ENCODE results near the gene PIP5K1B.

The PIP5K1B gene

DNA sequence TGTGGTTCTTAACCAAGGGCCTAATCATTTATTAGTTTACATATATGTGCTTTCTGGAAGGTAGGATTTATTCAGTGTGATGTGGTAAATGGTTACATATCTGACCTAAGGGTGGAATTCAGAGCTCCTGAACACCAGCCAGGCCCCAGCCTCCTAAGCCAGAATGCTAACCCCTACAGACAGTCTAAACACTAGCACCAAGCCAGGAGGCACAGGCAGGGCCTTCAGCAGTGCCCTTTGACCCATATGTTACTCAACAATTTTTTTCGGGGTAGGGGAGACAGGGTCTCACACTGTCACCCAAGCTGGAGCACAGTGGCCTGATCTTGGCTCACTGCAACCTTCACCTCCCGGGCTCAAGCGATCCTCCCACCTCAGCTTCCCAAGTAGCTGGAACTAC lies 268.6 kb downstream of the PIP5K1B start:
- no peak overlapping the region for H3K4me2 ChIP-seq (ENCODE audit: low read depth, low read length)
- H3K27me3 ChIP-seq (replicated peaks; ENCODE audit: insufficient read depth, low read length), result no peaks in the 10 kb centered on the region
- no peak overlapping the region for H3K9ac ChIP-seq (ENCODE audit: low read length)
- no peaks in the 10 kb centered on the region for H3K4me1 ChIP-seq (ENCODE audit: low read length)
- H3K9me2 ChIP-seq (replicated peaks; ENCODE audit: insufficient read depth, low read length), result no peaks in the 10 kb centered on the region
- no peaks in the 10 kb centered on the region for H3F3A ChIP-seq (ENCODE audit: insufficient read depth, low read length)
- DNase-seq, result no peak
- H3K27ac ChIP-seq (ENCODE audit: low read length), result no peak overlapping the region
- no peaks in the 10 kb centered on the region for H3K79me2 ChIP-seq (ENCODE audit: low read length)
- TF ChIP-seq, protein P1, sequence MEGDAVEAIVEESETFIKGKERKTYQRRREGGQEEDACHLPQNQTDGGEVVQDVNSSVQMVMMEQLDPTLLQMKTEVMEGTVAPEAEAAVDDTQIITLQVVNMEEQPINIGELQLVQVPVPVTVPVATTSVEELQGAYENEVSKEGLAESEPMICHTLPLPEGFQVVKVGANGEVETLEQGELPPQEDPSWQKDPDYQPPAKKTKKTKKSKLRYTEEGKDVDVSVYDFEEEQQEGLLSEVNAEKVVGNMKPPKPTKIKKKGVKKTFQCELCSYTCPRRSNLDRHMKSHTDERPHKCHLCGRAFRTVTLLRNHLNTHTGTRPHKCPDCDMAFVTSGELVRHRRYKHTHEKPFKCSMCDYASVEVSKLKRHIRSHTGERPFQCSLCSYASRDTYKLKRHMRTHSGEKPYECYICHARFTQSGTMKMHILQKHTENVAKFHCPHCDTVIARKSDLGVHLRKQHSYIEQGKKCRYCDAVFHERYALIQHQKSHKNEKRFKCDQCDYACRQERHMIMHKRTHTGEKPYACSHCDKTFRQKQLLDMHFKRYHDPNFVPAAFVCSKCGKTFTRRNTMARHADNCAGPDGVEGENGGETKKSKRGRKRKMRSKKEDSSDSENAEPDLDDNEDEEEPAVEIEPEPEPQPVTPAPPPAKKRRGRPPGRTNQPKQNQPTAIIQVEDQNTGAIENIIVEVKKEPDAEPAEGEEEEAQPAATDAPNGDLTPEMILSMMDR (IDR thresholded peaks at IDR 0.05; ENCODE audit: low read length), result no peak
- TF ChIP-seq EZH2phosphoT487 (IDR thresholded peaks at IDR 0.05; ENCODE audit: low read length) (no peak), EZH2 (optimal IDR thresholded peaks at IDR 0.05; ENCODE audit: low read depth, low read length) (no peak)
- no peak overlapping the region for H2AFZ ChIP-seq (ENCODE audit: low read length)
- no peaks in the 10 kb centered on the region for H3K36me3 ChIP-seq (replicated peaks; ENCODE audit: insufficient read depth, low read length)
- H3K4me3 ChIP-seq (ENCODE audit: low read length), result no peak overlapping the region
- H3K9me3 ChIP-seq (replicated peaks; ENCODE audit: insufficient read depth, low read length), result no peaks in the 10 kb centered on the region
- H4K20me1 ChIP-seq (ENCODE audit: insufficient read depth, low read length), result no peaks in the 10 kb centered on the region

DNA sequence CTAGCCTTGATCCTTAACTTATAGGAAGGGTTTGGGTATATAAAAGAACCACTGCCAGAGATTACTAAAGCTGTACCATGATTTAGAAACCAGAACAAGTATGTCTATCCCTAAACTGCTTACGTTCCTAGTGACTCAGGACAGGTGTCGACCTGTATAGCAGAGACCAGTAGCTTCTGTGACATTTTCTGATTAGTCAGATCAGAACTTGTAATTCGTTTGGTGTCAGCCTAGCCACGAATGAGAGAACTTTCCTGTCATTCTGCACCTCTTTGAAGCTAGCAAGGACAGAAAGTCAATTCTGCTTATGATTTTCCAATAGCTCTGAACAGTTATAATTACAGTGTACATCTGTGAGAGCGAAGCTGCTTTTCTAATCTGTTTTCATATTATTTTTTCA lies 269.4 kb downstream of the PIP5K1B start:
- no peaks in the 10 kb centered on the region for H3K9me3 ChIP-seq (replicated peaks; ENCODE audit: insufficient read depth, low read length)
- no peak overlapping the region for H3K4me2 ChIP-seq (ENCODE audit: low read depth, low read length)
- no peaks in the 10 kb centered on the region for H3F3A ChIP-seq (ENCODE audit: insufficient read depth, low read length)
- no peaks in the 10 kb centered on the region for H3K9me2 ChIP-seq (replicated peaks; ENCODE audit: insufficient read depth, low read length)
- H3K79me2 ChIP-seq (ENCODE audit: low read length), result no peaks in the 10 kb centered on the region
- H3K4me3 ChIP-seq (ENCODE audit: low read length), result no peak overlapping the region
- H3K9ac ChIP-seq (ENCODE audit: low read length), result no peak overlapping the region
- H3K27ac ChIP-seq (ENCODE audit: low read length), result no peak overlapping the region
- no peaks in the 10 kb centered on the region for H3K36me3 ChIP-seq (replicated peaks; ENCODE audit: insufficient read depth, low read length)
- H4K20me1 ChIP-seq (ENCODE audit: insufficient read depth, low read length), result no peaks in the 10 kb centered on the region
- H2AFZ ChIP-seq (ENCODE audit: low read length), result no peak overlapping the region
- H3K27me3 ChIP-seq (replicated peaks; ENCODE audit: insufficient read depth, low read length), result no peaks in the 10 kb centered on the region
- no peaks in the 10 kb centered on the region; the same call in 1 of the 2 replicates for H3K4me1 ChIP-seq (ENCODE audit: low read length)
- TF ChIP-seq EZH2 (optimal IDR thresholded peaks at IDR 0.05; ENCODE audit: low read depth, low read length), result no peak
- no peak for TF ChIP-seq EZH2phosphoT487 (IDR thresholded peaks at IDR 0.05; ENCODE audit: low read length)
- TF ChIP-seq, protein P1 (IDR thresholded peaks at IDR 0.05; ENCODE audit: low read length), result no peak
- no peak for DNase-seq

DNA sequence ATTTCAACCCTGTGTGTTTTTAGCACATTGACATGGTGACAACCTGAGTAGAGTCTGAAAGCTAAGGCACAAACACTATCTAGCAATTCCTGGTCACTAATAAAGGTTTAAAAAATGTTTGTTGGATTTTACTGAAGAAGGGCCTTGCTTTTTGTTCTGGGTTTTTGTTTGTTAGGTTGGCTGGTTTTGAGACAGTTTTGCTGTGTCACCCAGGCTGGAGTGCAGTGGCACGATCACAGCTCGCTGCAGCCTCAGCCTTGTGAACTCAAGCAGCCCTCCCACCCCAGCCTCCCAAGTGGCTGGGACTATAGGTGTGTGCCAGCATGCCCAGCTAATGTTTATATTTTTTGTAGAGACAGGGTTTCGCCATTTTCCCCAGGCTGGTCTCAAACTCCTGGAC lies 269.9 kb downstream of the PIP5K1B start:
- H3K4me2 ChIP-seq (ENCODE audit: low read depth, low read length), result no peak overlapping the region
- H3K36me3 ChIP-seq (replicated peaks; ENCODE audit: insufficient read depth, low read length), result no peaks in the 10 kb centered on the region
- TF ChIP-seq EZH2phosphoT487 (IDR thresholded peaks at IDR 0.05; ENCODE audit: low read length) (no peak), EZH2 (optimal IDR thresholded peaks at IDR 0.05; ENCODE audit: low read depth, low read length) (no peak)
- TF ChIP-seq, protein P1 (IDR thresholded peaks at IDR 0.05; ENCODE audit: low read length), result no peak
- no peaks in the 10 kb centered on the region for H3F3A ChIP-seq (ENCODE audit: insufficient read depth, low read length)
- no peaks in the 10 kb centered on the region for H3K9me3 ChIP-seq (replicated peaks; ENCODE audit: insufficient read depth, low read length)
- no peaks in the 10 kb centered on the region for H3K27me3 ChIP-seq (replicated peaks; ENCODE audit: insufficient read depth, low read length)
- H3K79me2 ChIP-seq (ENCODE audit: low read length), result no peaks in the 10 kb centered on the region
- no peaks in the 10 kb centered on the region for H4K20me1 ChIP-seq (ENCODE audit: insufficient read depth, low read length)
- DNase-seq, result no peak
- no peak overlapping the region for H3K9ac ChIP-seq (ENCODE audit: low read length)
- no peak overlapping the region for H3K4me3 ChIP-seq (ENCODE audit: low read length)
- H3K27ac ChIP-seq (ENCODE audit: low read length), result no peak overlapping the region
- no peaks in the 10 kb centered on the region for H3K9me2 ChIP-seq (replicated peaks; ENCODE audit: insufficient read depth, low read length)
- no peak overlapping the region for H2AFZ ChIP-seq (ENCODE audit: low read length)
- no peaks in the 10 kb centered on the region; the same call in 1 of the 2 replicates for H3K4me1 ChIP-seq (ENCODE audit: low read length)

Data from MM.1S (cell line).